ENCODE results near the gene SLC16A4.

GRCh38 chr1:110328700-110329099, 62.1 kb downstream of the SLC16A4 start:
- TF ChIP-seq POLR2A (IDR thresholded peaks at IDR 0.05) (no peak), CTCF (IDR thresholded peaks at IDR 0.05) (no peak), POLR2AphosphoS5 (IDR thresholded peaks at IDR 0.05; ENCODE audit: insufficient read depth in 1 of 2, low read depth in 1 of 2) (no peak)

Data from vagina (tissue), 2 donors.